Right lobe of liver (tissue), 6 donors: ENCODE measurements around the gene CDC42EP3. TPM values are rescaled to one million over a fixed set of nuclear protein-coding genes. Genes with fewer than 3 reads are reported as not detected.
A peak's percentile ranks its signal among the peaks of the same experiment; 100 is the strongest.

ENCODE experiments used
- ATAC-seq, 4 donors: fragments of 200-7000 bp; cut with Tn5 transposase; one replicate each; pipeline ENCODE4 v1.9.1; 2020; ENCODE audit warnings: mild to moderate bottlenecking in 4 of 4, moderate library complexity in 4 of 4
- DNase-seq, 3 donors: peaks; one replicate each; pipeline ENCODE4 v3.0.0-alpha.2; 2020
- H3K27ac ChIP-seq, 3 donors: fragments of 200-600 bp; one replicate each; pipeline ENCODE4 v1.8.0; 2022
- H3K27me3 ChIP-seq, 2 donors: fragments of 200-600 bp; one replicate each; pipeline ENCODE4 v1.8.0; 2022
- H3K36me3 ChIP-seq, 4 donors: fragments of 200-600 bp; sonication (generic) in 1 of 4; one replicate each; pipeline versions ENCODE4 v1.5.1 to v1.8.0; 2017 to 2022; ENCODE audit warnings: control low read depth in 1 of 4
- H3K4me1 ChIP-seq, 4 donors: fragments of 200-600 bp; sonication (generic) in 1 of 4; one replicate each; pipeline versions ENCODE4 v1.5.1 to v1.8.0; 2017 to 2022; ENCODE audit warnings: control low read depth in 1 of 4
- H3K4me3 ChIP-seq, 3 donors: fragments of 200-600 bp; one replicate each; pipeline ENCODE4 v1.8.0; 2022
- H3K9me3 ChIP-seq, 4 donors: fragments of 200-600 bp; sonication (generic) in 1 of 4; one replicate each; pipeline versions ENCODE4 v1.5.1 to v1.8.0; 2017 to 2022; ENCODE audit warnings: control low read depth in 1 of 4
- POLR2A ChIP-seq: fragments of 450-650 bp; IDR thresholded peaks from one replicate; pipeline ENCODE4 v1.6.1; 2017; ENCODE audit warnings: antibody characterized with exemption, mild to moderate bottlenecking
- WGBS: methylation state at CpG from one replicate; pipeline ENCODE4 v1.1.6; 2018; ENCODE audit warnings: low coverage, low lambda C conversion rate; ENCODE audit not compliant: insufficient coverage; ENCODE audit errors: missing lambda C conversion rate; 5-methylcytosine and 5-hydroxymethylcytosine counted together
- intact Hi-C, 2 donors: fragments of 100-400 bp; cut with DNase I; formaldehyde crosslinking; loops; one replicate each; pipeline versions ENCODE4 v1.11.2 to v1.14.1; 2022
- total RNA-seq, 6 experiments: library from RNA; depleted of rRNA in 2 of 6; stranded (reverse); fragments of >200 nt in 2 of 6; fragmentation: NEBNext Ultra II Directional in 3 of 6; extraction: Animal tissue kit (Norgen Biotek cat#: 25700) in 3 of 6; gene quantifications; one replicate each; pipeline versions ENCODE4 v1.1.0 to v1.2.4, GENCODE V29; 2016 to 2023
- TF ChIP-seq, protein P1 (sequence below), 4 donors: fragments of 200-600 bp in 3 of 4; fragments of 450-650 bp in 1 of 4; IDR thresholded peaks; one replicate each; pipeline versions ENCODE4 v1.5.1 to v1.8.0; 2016 to 2022; ENCODE audit warnings: antibody characterized with exemption in 4 of 4, mild to moderate bottlenecking in 2 of 4
- donor health status: DM: no; HTN: yes; CAD: no.
- donor health status: DM: no; HTN: no; CAD: no.
- donor health status: DM: no; HTN: no; CAD: no.
- donor health status: DM: no; HTN: yes; CAD: no.
- donor health status: DM: no; HTN: yes; CAD: no.

The CDC42EP3 gene
- total RNA-seq, 6 experiments from 2014 or later, result 3.4 to 8.4 (median 6.0) TPM

DNA sequence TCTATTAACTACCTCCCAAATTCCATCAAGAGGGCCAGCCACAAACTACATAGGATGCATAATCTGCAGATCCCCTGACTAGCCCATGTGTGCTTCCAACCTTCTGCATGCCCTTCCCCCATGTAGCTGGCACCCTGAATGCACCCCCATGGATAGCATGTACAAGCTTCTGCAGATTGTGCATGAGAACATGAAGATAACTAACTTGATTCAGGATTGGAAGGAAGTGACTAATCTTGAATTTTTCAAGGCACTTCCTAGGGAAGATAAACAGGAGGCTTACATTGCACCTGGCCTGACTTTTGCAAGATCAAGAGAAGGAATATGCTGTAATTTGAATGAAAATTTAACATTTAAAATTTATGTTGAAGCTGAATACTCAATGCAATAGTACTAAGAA, 66.7 kb downstream of the CDC42EP3 start:
- DNase-seq (no peak), ATAC-seq (no peak)
- intact Hi-C loops, result no loop called here
- Histone ChIP-seq H3K27me3 (no peaks in the 10 kb centered on the region), H3K27ac (no peak overlapping the region), H3K36me3 (no peaks in the 10 kb centered on the region), H3K4me3 (no peak overlapping the region), H3K4me1 (no peaks in the 10 kb centered on the region), H3K9me3 (no peaks in the 10 kb centered on the region)
- no peak for TF ChIP-seq POLR2A
- TF ChIP-seq, protein P1, sequence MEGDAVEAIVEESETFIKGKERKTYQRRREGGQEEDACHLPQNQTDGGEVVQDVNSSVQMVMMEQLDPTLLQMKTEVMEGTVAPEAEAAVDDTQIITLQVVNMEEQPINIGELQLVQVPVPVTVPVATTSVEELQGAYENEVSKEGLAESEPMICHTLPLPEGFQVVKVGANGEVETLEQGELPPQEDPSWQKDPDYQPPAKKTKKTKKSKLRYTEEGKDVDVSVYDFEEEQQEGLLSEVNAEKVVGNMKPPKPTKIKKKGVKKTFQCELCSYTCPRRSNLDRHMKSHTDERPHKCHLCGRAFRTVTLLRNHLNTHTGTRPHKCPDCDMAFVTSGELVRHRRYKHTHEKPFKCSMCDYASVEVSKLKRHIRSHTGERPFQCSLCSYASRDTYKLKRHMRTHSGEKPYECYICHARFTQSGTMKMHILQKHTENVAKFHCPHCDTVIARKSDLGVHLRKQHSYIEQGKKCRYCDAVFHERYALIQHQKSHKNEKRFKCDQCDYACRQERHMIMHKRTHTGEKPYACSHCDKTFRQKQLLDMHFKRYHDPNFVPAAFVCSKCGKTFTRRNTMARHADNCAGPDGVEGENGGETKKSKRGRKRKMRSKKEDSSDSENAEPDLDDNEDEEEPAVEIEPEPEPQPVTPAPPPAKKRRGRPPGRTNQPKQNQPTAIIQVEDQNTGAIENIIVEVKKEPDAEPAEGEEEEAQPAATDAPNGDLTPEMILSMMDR (IDR thresholded peaks at IDR 0.05), result no peak

DNA sequence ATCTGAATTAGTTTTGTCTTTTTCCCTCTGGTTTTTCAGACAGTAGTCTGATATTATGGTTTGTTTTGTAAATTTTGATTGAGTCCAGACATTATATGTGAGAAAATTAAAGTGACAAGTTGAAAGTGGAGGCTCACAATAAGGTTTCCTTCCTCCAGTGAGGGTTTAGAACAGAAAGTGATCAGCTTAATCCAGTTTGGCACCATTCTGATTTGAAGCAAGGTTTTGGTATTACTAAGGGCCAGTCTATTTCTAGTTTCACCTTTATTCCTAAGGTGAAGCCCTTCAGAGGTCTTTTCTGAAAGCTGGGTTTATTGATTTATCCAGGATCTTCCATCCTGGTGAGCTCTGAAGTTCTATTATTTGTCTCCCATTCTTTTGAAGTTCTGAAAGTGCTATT, 68.7 kb downstream of the CDC42EP3 start:
- H3K4me3 ChIP-seq, result no peak overlapping the region
- no peak for ATAC-seq
- no peak overlapping the region for H3K27ac ChIP-seq
- no peaks in the 10 kb centered on the region for H3K27me3 ChIP-seq
- no peaks in the 10 kb centered on the region for H3K36me3 ChIP-seq
- no peak for DNase-seq
- H3K9me3 ChIP-seq, result no peaks in the 10 kb centered on the region
- no peaks in the 10 kb centered on the region for H3K4me1 ChIP-seq
- TF ChIP-seq, protein P1 (IDR thresholded peaks at IDR 0.05), result no peak
- TF ChIP-seq POLR2A, result no peak
- intact Hi-C loops, result no loop called here

DNA sequence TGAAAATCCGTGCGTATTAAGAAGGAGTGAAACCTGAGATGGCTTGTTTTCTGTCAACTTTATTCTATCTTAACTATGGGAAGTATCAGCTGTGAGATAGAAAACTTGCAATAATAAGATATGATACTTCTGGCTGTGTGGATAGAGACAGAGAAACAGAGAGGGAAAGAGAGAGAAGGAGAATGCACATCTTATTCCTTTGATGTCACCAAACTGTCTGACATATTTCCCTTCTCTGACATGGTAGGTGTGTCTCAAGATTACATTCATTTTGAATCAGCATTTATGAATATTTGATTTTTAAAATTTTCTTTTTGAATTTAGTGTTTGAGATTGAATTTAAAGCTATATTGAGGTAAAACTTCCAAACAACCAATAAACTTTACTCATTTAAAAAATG, 69.4 kb downstream of the CDC42EP3 start:
- no peaks in the 10 kb centered on the region for H3K9me3 ChIP-seq
- DNase-seq, result no peak
- TF ChIP-seq, protein P1 (IDR thresholded peaks at IDR 0.05), result no peak
- TF ChIP-seq POLR2A, result no peak
- intact Hi-C loops, result no loop called here
- no peaks in the 10 kb centered on the region for H3K4me1 ChIP-seq
- no peak overlapping the region for H3K4me3 ChIP-seq
- no peak for ATAC-seq
- H3K27ac ChIP-seq, result no peak overlapping the region
- no peaks in the 10 kb centered on the region for H3K36me3 ChIP-seq
- 79% methylated on average over 2 of the region's 2 CpGs for WGBS
- no peaks in the 10 kb centered on the region for H3K27me3 ChIP-seq

DNA sequence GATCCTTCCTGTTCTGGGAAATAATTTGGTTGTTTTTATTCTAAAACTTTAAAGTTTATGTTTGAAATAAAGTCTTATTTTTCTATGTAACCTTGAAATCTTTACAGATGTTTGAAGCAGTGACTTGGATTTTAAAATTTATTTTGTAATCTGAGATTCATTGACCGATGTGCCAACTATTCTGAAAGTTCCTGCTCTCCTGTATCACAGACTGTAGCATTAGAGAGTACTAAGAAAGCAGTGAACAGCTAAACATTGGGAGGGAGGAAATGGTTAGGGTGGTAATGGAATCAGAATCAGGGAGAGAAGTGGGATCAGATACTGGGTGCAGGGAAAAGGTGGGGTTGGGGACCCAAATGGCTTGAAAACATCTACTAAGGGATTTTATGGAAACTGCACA, 69.9 kb downstream of the CDC42EP3 start:
- H3K36me3 ChIP-seq, result no peaks in the 10 kb centered on the region
- DNase-seq (no peak), ATAC-seq (no peak)
- no peak for TF ChIP-seq POLR2A
- no peaks in the 10 kb centered on the region for H3K4me1 ChIP-seq
- intact Hi-C loops, result no loop called here
- H3K27ac ChIP-seq, result no peak overlapping the region
- 53% methylated on average over 1 of the region's 1 CpG for WGBS
- no peaks in the 10 kb centered on the region for H3K27me3 ChIP-seq
- no peaks in the 10 kb centered on the region for H3K9me3 ChIP-seq
- H3K4me3 ChIP-seq, result no peak overlapping the region

DNA sequence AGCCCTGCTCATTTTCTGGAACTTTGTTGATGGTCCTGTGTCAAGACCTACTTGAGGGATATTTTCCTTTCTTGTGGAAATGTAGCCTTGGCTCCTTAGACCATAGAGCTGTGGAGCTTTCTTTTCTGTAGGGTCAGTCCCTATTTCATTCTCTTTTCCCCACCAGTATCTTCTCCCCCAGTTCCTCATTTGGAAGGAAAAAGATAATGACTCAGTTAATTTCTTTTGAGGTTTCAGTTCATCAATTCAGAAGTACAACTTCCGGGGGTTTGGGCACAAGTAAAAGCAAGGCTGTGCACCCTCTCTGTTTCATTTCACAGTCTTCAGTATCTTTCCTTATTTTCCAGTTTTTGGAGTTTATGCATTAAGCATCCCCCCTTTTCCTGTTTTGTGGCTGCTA, 70.7 kb downstream of the CDC42EP3 start:
- 67% methylated on average over 1 of the region's 1 CpG for WGBS
- H3K4me3 ChIP-seq, result no peak overlapping the region
- intact Hi-C loops, result no loop called here
- TF ChIP-seq POLR2A, result no peak
- TF ChIP-seq, protein P1 (IDR thresholded peaks at IDR 0.05), result no peak
- H3K36me3 ChIP-seq, result no peaks in the 10 kb centered on the region
- DNase-seq (no peak), ATAC-seq (peak in 3 of 4 donors; percentile 22 to 55 (median 39))
- no peak overlapping the region for H3K27ac ChIP-seq
- no peaks in the 10 kb centered on the region for H3K9me3 ChIP-seq
- H3K27me3 ChIP-seq, result no peaks in the 10 kb centered on the region
- H3K4me1 ChIP-seq, result no peaks in the 10 kb centered on the region
